K562 (cell line): ENCODE measurements around the gene MMEL1. TPM values are rescaled to one million over a fixed set of nuclear protein-coding genes. Genes with fewer than 3 reads are reported as not detected.

Source experiments
- ATAC-seq: fragments of 200-7000 bp; cut with Tn5 transposase; 3 replicates; pipeline ENCODE4 v1.9.1; 2020; ENCODE audit warnings: moderate library complexity
- BruUV-seq: library from RNA; stranded (reverse); fragments of 400-500 nt; replicated peaks from 2 replicates; lab custom pipeline; 2021; lab: Mats Ljungman, UMichigan
- CTCF ChIA-PET: fragments of 300-600 bp; formaldehyde crosslinking; extraction: SDS; loops from one replicate; lab custom pipeline; 2021; ENCODE audit warnings: low intra/inter-chr PET ratio; lab: Yijun Ruan, JAX
- POLR2A ChIA-PET: fragments of 300-600, 350-650 bp; sonication (Branson Sonifier 250); formaldehyde crosslinking; extraction: SDS; loops from one replicate; lab custom pipeline; 2021; ENCODE audit warnings: antibody characterized with exemption, inconsistent platforms; lab: Yijun Ruan, JAX
- DNase-seq, 4 experiments: peaks; one replicate each; pipeline versions ENCODE4 v3.0.0 to v3.0.0-alpha.2; 2011 to 2018; ENCODE audit warnings: low spot score in 3 of 4, mixed read lengths in 3 of 4; ENCODE audit errors: extremely low read depth in 1 of 4
- FAIRE-seq: peaks from 2 replicates; lab custom pipeline; 2011; peaks lifted over from hg19 to GRCh38; lab: Jason Lieb, UNC
- H2AFZ ChIP-seq: 2 replicates; pipeline ENCODE4 v1.6.0; 2011; ENCODE audit warnings: low read depth, low read length, control low read depth, inconsistent platforms
- H3K27ac ChIP-seq: fragments of 200-600 bp; 3 replicates; pipeline ENCODE4 v1.8.0; 2011; ENCODE audit warnings: low read depth, mild to moderate bottlenecking, control low read depth, inconsistent platforms, low read length, moderate library complexity, mixed read lengths; ENCODE audit errors: extremely low read depth
- H3K27me3 ChIP-seq, 2 experiments: fragments of 300-600 bp in 1 of 2; 2 replicates in 1 of 2; 3 replicates in 1 of 2; pipeline versions ENCODE4 v1.6.0 to v1.8.0; 2011; ENCODE audit warnings: inconsistent platforms in 2 of 2, low read length in 2 of 2, mild to moderate bottlenecking in 1 of 2, mixed read lengths in 1 of 2, moderate library complexity in 1 of 2; ENCODE audit not compliant: control insufficient read depth in 2 of 2, insufficient read depth in 2 of 2
- H3K36me3 ChIP-seq: fragments of 300-600 bp; 3 replicates; pipeline ENCODE4 v1.8.0; 2011; ENCODE audit warnings: mild to moderate bottlenecking, low read length, inconsistent platforms; ENCODE audit not compliant: control insufficient read depth, insufficient read depth
- H3K4me1 ChIP-seq, 2 experiments: fragments of 200-600 bp in 1 of 2; replicated peaks in 1 of 2; 2 replicates in 1 of 2; 3 replicates in 1 of 2; pipeline versions ENCODE4 v1.5.1 to v1.8.0; 2011; ENCODE audit warnings: inconsistent platforms in 2 of 2, low read length in 2 of 2, mild to moderate bottlenecking in 1 of 2, mixed read lengths in 1 of 2, moderate library complexity in 1 of 2; ENCODE audit not compliant: control insufficient read depth in 2 of 2, insufficient read depth in 2 of 2
- H3K4me2 ChIP-seq: 2 replicates; pipeline ENCODE4 v1.6.1; 2011; ENCODE audit warnings: low read length, control low read depth, inconsistent platforms, mixed read lengths; ENCODE audit not compliant: insufficient read depth
- H3K4me3 ChIP-seq: fragments of 200-600 bp; sonication (generic), shearing (Covaris generic); 2 replicates; pipeline ENCODE4 v1.5.1; 2016; ENCODE audit warnings: control low read depth, inconsistent platforms
- H3K79me2 ChIP-seq: fragments of 200-600 bp; 3 replicates; pipeline ENCODE4 v1.8.0; 2011; ENCODE audit warnings: low read length, inconsistent platforms; ENCODE audit not compliant: control insufficient read depth, insufficient read depth
- H3K9ac ChIP-seq, 2 experiments: 2 replicates each; pipeline versions ENCODE4 v1.6.0 to v1.6.1; 2011; ENCODE audit warnings: low read depth in 2 of 2, low read length in 2 of 2, control low read depth in 1 of 2, inconsistent platforms in 1 of 2, mild to moderate bottlenecking in 1 of 2, mixed read lengths in 1 of 2; ENCODE audit not compliant: insufficient read depth in 1 of 2
- H3K9me1 ChIP-seq: one replicate; pipeline ENCODE4 v1.6.0; 2011; ENCODE audit warnings: inconsistent platforms, mild to moderate bottlenecking, low read length, moderate library complexity; ENCODE audit not compliant: control insufficient read depth, insufficient read depth
- H3K9me3 ChIP-seq: replicated peaks from 2 replicates; pipeline ENCODE4 v1.5.1; 2011; ENCODE audit warnings: low read depth, low read length, inconsistent platforms; ENCODE audit not compliant: control insufficient read depth, insufficient read depth
- H4K20me1 ChIP-seq: replicated peaks from 2 replicates; pipeline ENCODE4 v1.6.1; 2011; ENCODE audit warnings: low read length, inconsistent platforms, mixed read lengths; ENCODE audit not compliant: control insufficient read depth, insufficient read depth
- HLTF ChIP-seq: fragments of 450-650 bp; IDR thresholded peaks from 2 replicates; pipeline ENCODE4 v1.6.1; 2016
- WGBS: fragments of 100-300 bp; shearing (Covaris generic); methylation state at CpG from one replicate; pipeline ENCODE4 v1.1.6; 2016; ENCODE audit warnings: low coverage, mixed read lengths; ENCODE audit not compliant: insufficient coverage; ENCODE audit errors: missing lambda C conversion rate; 5-methylcytosine and 5-hydroxymethylcytosine counted together
- in situ Hi-C: fragments of 300-500 bp; cut with MboI; formaldehyde crosslinking; loops from 4 replicates; pipeline ENCODE4 v1.15.0; 2018; ENCODE audit warnings: inconsistent platforms, mixed read lengths
- intact Hi-C: fragments of 100-400 bp; cut with micrococcal nuclease; formaldehyde crosslinking; loops from 2 replicates; pipeline ENCODE4 v1.14.2; 2022
- polyA plus RNA-seq, 8 experiments: library from polyadenylated mRNA; depleted of rRNA in 4 of 8; stranded (reverse) in 5 of 8; unstranded in 3 of 8; fragments of >200 nt; fragmentation: Nextera tagmentation in 2 of 8; fragmentation: Illumina TruSeq in 1 of 8; extraction: Ambion mirVana in 2 of 8; extraction: Trizol in 1 of 8; gene quantifications; 2 replicates each; pipeline versions ENCODE4 v1.2.1 to v1.2.3, GENCODE V29; 2011 to 2014; ENCODE audit warnings: inconsistent platforms in 1 of 8, missing spikeins in 1 of 8
- total RNA-seq, 7 experiments: library from RNA; depleted of rRNA in 6 of 7; stranded (reverse); fragments of >200 nt in 6 of 7; fragmentation: Illumina TruSeq in 2 of 7; extraction: Trizol in 2 of 7; gene quantifications; 2 replicates each; pipeline versions ENCODE4 v1.2.1 to v1.2.3, GENCODE V29; 2011 to 2021; ENCODE audit warnings: low replicate concordance in 1 of 7
- TF ChIP-seq, protein P1 (sequence below): fragments of 450-650 bp; IDR thresholded peaks from 2 replicates; pipeline ENCODE4 v1.7.1; 2018; ENCODE audit warnings: mild to moderate bottlenecking, low read depth; ENCODE audit not compliant: partially characterized antibody
- TF ChIP-seq, protein P2 (sequence below), 2 experiments: fragments of 450-650 bp in 1 of 2; sonication (generic) in 1 of 2; formaldehyde crosslinking in 1 of 2; IDR thresholded peaks in 1 of 2; conservative IDR thresholded peaks in 1 of 2; 2 replicates each; pipeline versions ENCODE4 v1.6.1 to v1.8.1; 2016 to 2023; ENCODE audit warnings: mild to moderate bottlenecking in 2 of 2, moderate library complexity in 2 of 2, inconsistent platforms in 1 of 2, missing genetic modification reagents in 1 of 2
- TF ChIP-seq, protein P3 (sequence below): fragments of 450-650 bp; formaldehyde crosslinking; IDR thresholded peaks from 2 replicates; pipeline ENCODE4 v1.4.0; 2020; ENCODE audit warnings: mild to moderate bottlenecking, moderate library complexity

The MMEL1 gene
- total and polyA plus RNA-seq, 9 of the 15 experiments (the other 6 are each of a cell fraction or from before 2014, with no cell fraction given), result not detected

DNA sequence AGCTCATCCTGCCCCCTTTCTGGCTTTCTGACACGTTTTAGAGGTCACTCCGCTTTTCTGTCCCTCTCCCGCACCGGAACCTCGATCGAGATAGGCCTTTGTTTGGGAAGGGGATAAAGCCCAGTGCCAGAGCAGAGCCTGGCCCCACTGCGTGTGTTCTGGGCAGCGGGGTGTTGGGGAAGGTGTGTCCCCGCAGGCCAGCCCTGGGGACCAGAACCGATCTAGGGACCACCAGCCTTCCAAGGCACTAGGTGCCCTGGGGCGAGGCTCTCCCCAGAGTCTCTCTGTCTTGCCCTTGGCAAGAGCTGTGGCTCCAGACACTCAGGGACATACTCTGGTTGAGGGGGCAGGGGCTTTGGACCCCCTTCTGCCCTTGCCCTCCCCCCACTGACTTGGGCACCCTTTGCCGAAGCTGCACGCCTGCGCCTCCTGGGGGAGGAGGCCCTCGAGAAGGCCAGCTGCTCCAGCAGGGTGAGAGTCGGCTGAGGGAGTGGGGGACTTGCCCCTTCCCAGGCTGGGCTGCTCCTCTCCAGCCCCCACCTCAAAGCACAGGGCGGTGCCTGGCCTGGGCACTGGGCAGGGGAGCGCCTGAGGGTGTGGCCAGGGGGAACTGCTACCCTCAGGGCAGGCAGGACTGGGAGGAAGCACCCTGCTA is 29.8 kb downstream of the MMEL1 start:
- BruUV-seq, result no TSS peak
- DNase-seq, result no peak
- Histone ChIP-seq H3K9ac (no peak overlapping the region), H3K4me3 (no peak overlapping the region), H3K27ac (no peak overlapping the region), H3K79me2 (no peaks in the 10 kb centered on the region), H2AFZ (no peak overlapping the region), H3K27me3 (peaks cover 33 to 53% of the 10 kb centered on the region in 2 experiments; a peak in 4 of 5 replicates), H3K36me3 (no peaks in the 10 kb centered on the region)
- in situ Hi-C loops, result no loop called here
- TF ChIP-seq HLTF, result no peak
- TF ChIP-seq, protein P1, sequence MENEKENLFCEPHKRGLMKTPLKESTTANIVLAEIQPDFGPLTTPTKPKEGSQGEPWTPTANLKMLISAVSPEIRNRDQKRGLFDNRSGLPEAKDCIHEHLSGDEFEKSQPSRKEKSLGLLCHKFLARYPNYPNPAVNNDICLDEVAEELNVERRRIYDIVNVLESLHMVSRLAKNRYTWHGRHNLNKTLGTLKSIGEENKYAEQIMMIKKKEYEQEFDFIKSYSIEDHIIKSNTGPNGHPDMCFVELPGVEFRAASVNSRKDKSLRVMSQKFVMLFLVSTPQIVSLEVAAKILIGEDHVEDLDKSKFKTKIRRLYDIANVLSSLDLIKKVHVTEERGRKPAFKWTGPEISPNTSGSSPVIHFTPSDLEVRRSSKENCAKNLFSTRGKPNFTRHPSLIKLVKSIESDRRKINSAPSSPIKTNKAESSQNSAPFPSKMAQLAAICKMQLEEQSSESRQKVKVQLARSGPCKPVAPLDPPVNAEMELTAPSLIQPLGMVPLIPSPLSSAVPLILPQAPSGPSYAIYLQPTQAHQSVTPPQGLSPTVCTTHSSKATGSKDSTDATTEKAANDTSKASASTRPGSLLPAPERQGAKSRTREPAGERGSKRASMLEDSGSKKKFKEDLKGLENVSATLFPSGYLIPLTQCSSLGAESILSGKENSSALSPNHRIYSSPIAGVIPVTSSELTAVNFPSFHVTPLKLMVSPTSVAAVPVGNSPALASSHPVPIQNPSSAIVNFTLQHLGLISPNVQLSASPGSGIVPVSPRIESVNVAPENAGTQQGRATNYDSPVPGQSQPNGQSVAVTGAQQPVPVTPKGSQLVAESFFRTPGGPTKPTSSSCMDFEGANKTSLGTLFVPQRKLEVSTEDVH, result no peak
- TF ChIP-seq, protein P2, sequence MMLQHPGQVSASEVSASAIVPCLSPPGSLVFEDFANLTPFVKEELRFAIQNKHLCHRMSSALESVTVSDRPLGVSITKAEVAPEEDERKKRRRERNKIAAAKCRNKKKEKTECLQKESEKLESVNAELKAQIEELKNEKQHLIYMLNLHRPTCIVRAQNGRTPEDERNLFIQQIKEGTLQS (IDR thresholded peaks at IDR 0.05), result no peak
- TF ChIP-seq, protein P2 (CRISPR knock-in tag; conservative IDR thresholded peaks at IDR 0.05), result no peak
- TF ChIP-seq, protein P3, sequence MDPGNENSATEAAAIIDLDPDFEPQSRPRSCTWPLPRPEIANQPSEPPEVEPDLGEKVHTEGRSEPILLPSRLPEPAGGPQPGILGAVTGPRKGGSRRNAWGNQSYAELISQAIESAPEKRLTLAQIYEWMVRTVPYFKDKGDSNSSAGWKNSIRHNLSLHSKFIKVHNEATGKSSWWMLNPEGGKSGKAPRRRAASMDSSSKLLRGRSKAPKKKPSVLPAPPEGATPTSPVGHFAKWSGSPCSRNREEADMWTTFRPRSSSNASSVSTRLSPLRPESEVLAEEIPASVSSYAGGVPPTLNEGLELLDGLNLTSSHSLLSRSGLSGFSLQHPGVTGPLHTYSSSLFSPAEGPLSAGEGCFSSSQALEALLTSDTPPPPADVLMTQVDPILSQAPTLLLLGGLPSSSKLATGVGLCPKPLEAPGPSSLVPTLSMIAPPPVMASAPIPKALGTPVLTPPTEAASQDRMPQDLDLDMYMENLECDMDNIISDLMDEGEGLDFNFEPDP (CRISPR knock-in tag), result no peak
- TF ChIP-seq, all 486 proteins: peak for 0
- FAIRE-seq (no peak), ATAC-seq (no peak)
- no peaks in the 10 kb centered on the region for H3K9me1 ChIP-seq
- POLR2A ChIA-PET, result interaction anchor here (0.6 to 1.3 kb wide), 3 partner anchors 9 to 391 kb away, joined by 3 to 4 read pairs (median 3); no protein-coding TSS in a partner anchor
- 10% methylated on average over 13 of the region's 18 CpGs for WGBS
- intact Hi-C loops, result no loop called here
- no peak overlapping the region for H3K4me2 ChIP-seq
- H3K9me3 ChIP-seq, result no peaks in the 10 kb centered on the region
- peaks cover 0 to 24% of the 10 kb centered on the region in 2 experiments; a peak in 2 of 5 replicates for H3K4me1 ChIP-seq
- CTCF ChIA-PET, result no interaction called here
- H4K20me1 ChIP-seq, result 0 out of 2 replicates have a peak, but pooled peaks cover 9% of the 10 kb centered on the region
